Suppressor macrophage (primary cell): ENCODE data around the gene SEC31A.

ENCODE experiments used
- DNase-seq, 4 experiments: peaks; one replicate each; pipeline ENCODE4 v3.0.0-alpha.2; 2020 to 2022

Gene SEC31A

GRCh38 chr4:82789025-82789776, 101.8 kb downstream of the SEC31A start:
- no peak for DNase-seq

- no peak for DNase-seq
These were observed 103.6 kb downstream of the SEC31A start for GRCh38 chr4:82787342-82787741.

GRCh38 chr4:82786828-82787227, 104.1 kb downstream of the SEC31A start:
- DNase-seq = no peak

GRCh38 chr4:82785611-82786400, 105.1 kb downstream of the SEC31A start:
- DNase-seq = peak in 1 of 4 experiments; percentile 14

- DNase-seq = no peak
These were observed 106.0 kb downstream of the SEC31A start for GRCh38 chr4:82784681-82785610.

GRCh38 chr4:82782626-82783345, 108.2 kb downstream of the SEC31A start:
- no peak for DNase-seq

GRCh38 chr4:82780752-82781231, 110.2 kb downstream of the SEC31A start:
- peak; percentile 41 to 73 (median 54) for DNase-seq

- DNase-seq = no peak
These were observed 110.7 kb downstream of the SEC31A start for GRCh38 chr4:82780170-82780751.

- peak in 1 of 4 experiments; percentile 18 for DNase-seq
These were observed 111.9 kb downstream of the SEC31A start for GRCh38 chr4:82779032-82779431.

- DNase-seq = no peak
These were observed 113.0 kb downstream of the SEC31A start for GRCh38 chr4:82777857-82778525.

GRCh38 chr4:82776925-82777542, 113.9 kb downstream of the SEC31A start:
- DNase-seq = no peak

GRCh38 chr4:82775243-82775642, 115.7 kb downstream of the SEC31A start:
- DNase-seq = no peak

- no peak for DNase-seq
These were observed 116.2 kb downstream of the SEC31A start for GRCh38 chr4:82774711-82775171.

GRCh38 chr4:82773057-82773456, 117.9 kb downstream of the SEC31A start:
- DNase-seq = no peak

GRCh38 chr4:82770607-82771006, 120.3 kb downstream of the SEC31A start:
- no peak for DNase-seq
